Measurements from ENCODE around the gene PODXL.

PODXL gene

GRCh38 chr7:131557652-131558385 is 1.4 kb upstream of the PODXL start:
- no peak for TF ChIP-seq JUND (IDR thresholded peaks at IDR 0.05; ENCODE audit: low read depth)
- in situ Hi-C loops (cut with HindIII; ENCODE audit: low pct_unique_long_range_greater_than_20kb, low sequenced_read_pairs): no loop called here
- no peak for DNase-seq (ENCODE audit: low read depth in 1 of 2, low spot score in 1 of 2)

GRCh38 chr7:131556909-131557651 is 652 bp upstream of the PODXL start:
- DNase-seq (ENCODE audit: low read depth in 1 of 2, low spot score in 1 of 2): no peak
- no peak for TF ChIP-seq JUND (IDR thresholded peaks at IDR 0.05; ENCODE audit: low read depth)
- in situ Hi-C loops (cut with HindIII; ENCODE audit: low pct_unique_long_range_greater_than_20kb, low sequenced_read_pairs): no loop called here

GRCh38 chr7:131555552-131556052 is 826 bp downstream of the PODXL start:
- no peak for TF ChIP-seq JUND (IDR thresholded peaks at IDR 0.05; ENCODE audit: low read depth)
- in situ Hi-C loops (cut with HindIII; ENCODE audit: low pct_unique_long_range_greater_than_20kb, low sequenced_read_pairs): no loop called here
- no peak for DNase-seq (ENCODE audit: low read depth in 1 of 2, low spot score in 1 of 2)

GRCh38 chr7:131554880-131555516 is 1.4 kb downstream of the PODXL start:
- in situ Hi-C loops (cut with HindIII; ENCODE audit: low pct_unique_long_range_greater_than_20kb, low sequenced_read_pairs): no loop called here
- no peak for DNase-seq (ENCODE audit: low read depth in 1 of 2, low spot score in 1 of 2)
- no peak for TF ChIP-seq JUND (IDR thresholded peaks at IDR 0.05; ENCODE audit: low read depth)

- no peak for TF ChIP-seq JUND (IDR thresholded peaks at IDR 0.05; ENCODE audit: low read depth)
- no peak for DNase-seq (ENCODE audit: low read depth in 1 of 2, low spot score in 1 of 2)
- in situ Hi-C loops (cut with HindIII; ENCODE audit: low pct_unique_long_range_greater_than_20kb, low sequenced_read_pairs): no loop called here
Observed at GRCh38 chr7:131553931-131554330, 2.5 kb downstream of the PODXL start.

GRCh38 chr7:131552053-131552452 is 4.4 kb downstream of the PODXL start:
- no peak for TF ChIP-seq JUND (IDR thresholded peaks at IDR 0.05; ENCODE audit: low read depth)
- in situ Hi-C loops (cut with HindIII; ENCODE audit: low pct_unique_long_range_greater_than_20kb, low sequenced_read_pairs): no loop called here
- no peak for DNase-seq (ENCODE audit: low read depth in 1 of 2, low spot score in 1 of 2)

GRCh38 chr7:131550846-131551245 is 5.6 kb downstream of the PODXL start:
- in situ Hi-C loops (cut with HindIII; ENCODE audit: low pct_unique_long_range_greater_than_20kb, low sequenced_read_pairs): no loop called here
- DNase-seq (ENCODE audit: low read depth in 1 of 2, low spot score in 1 of 2): no peak
- TF ChIP-seq JUND (IDR thresholded peaks at IDR 0.05; ENCODE audit: low read depth): no peak

GRCh38 chr7:131548371-131548770 is 8.1 kb downstream of the PODXL start:
- TF ChIP-seq JUND (IDR thresholded peaks at IDR 0.05; ENCODE audit: low read depth): no peak
- DNase-seq (ENCODE audit: low read depth in 1 of 2, low spot score in 1 of 2): no peak
- in situ Hi-C loops (cut with HindIII; ENCODE audit: low pct_unique_long_range_greater_than_20kb, low sequenced_read_pairs): no loop called here

GRCh38 chr7:131547589-131547988 is 8.8 kb downstream of the PODXL start:
- in situ Hi-C loops (cut with HindIII; ENCODE audit: low pct_unique_long_range_greater_than_20kb, low sequenced_read_pairs): no loop called here
- DNase-seq (ENCODE audit: low read depth in 1 of 2, low spot score in 1 of 2): no peak
- TF ChIP-seq JUND (IDR thresholded peaks at IDR 0.05; ENCODE audit: low read depth): no peak

- TF ChIP-seq JUND (IDR thresholded peaks at IDR 0.05; ENCODE audit: low read depth): no peak
- in situ Hi-C loops (cut with HindIII; ENCODE audit: low pct_unique_long_range_greater_than_20kb, low sequenced_read_pairs): no loop called here
- DNase-seq (ENCODE audit: low read depth in 1 of 2, low spot score in 1 of 2): peak in 1 of 2 experiments; percentile 15
Observed at GRCh38 chr7:131546583-131547141, 9.8 kb downstream of the PODXL start.

- TF ChIP-seq JUND (IDR thresholded peaks at IDR 0.05; ENCODE audit: low read depth): no peak
- in situ Hi-C loops (cut with HindIII; ENCODE audit: low pct_unique_long_range_greater_than_20kb, low sequenced_read_pairs): no loop called here
- peak; percentile 29 to 72 for DNase-seq (ENCODE audit: low read depth in 1 of 2, low spot score in 1 of 2)
Observed at GRCh38 chr7:131546126-131546525, 10.3 kb downstream of the PODXL start.

GRCh38 chr7:131544449-131545301 is 11.8 kb downstream of the PODXL start:
- DNase-seq (ENCODE audit: low read depth in 1 of 2, low spot score in 1 of 2): peak in 1 of 2 experiments; percentile 14
- in situ Hi-C loops (cut with HindIII; ENCODE audit: low pct_unique_long_range_greater_than_20kb, low sequenced_read_pairs): no loop called here
- no peak for TF ChIP-seq JUND (IDR thresholded peaks at IDR 0.05; ENCODE audit: low read depth)
